Measurements from ENCODE around the gene PEPD. TPM values are rescaled to one million over a fixed set of nuclear protein-coding genes. Genes with fewer than 3 reads are reported as not detected.

PEPD gene
- total and polyA plus RNA-seq, 2 experiments from 2014 or later = 141 to 175 TPM

DNA sequence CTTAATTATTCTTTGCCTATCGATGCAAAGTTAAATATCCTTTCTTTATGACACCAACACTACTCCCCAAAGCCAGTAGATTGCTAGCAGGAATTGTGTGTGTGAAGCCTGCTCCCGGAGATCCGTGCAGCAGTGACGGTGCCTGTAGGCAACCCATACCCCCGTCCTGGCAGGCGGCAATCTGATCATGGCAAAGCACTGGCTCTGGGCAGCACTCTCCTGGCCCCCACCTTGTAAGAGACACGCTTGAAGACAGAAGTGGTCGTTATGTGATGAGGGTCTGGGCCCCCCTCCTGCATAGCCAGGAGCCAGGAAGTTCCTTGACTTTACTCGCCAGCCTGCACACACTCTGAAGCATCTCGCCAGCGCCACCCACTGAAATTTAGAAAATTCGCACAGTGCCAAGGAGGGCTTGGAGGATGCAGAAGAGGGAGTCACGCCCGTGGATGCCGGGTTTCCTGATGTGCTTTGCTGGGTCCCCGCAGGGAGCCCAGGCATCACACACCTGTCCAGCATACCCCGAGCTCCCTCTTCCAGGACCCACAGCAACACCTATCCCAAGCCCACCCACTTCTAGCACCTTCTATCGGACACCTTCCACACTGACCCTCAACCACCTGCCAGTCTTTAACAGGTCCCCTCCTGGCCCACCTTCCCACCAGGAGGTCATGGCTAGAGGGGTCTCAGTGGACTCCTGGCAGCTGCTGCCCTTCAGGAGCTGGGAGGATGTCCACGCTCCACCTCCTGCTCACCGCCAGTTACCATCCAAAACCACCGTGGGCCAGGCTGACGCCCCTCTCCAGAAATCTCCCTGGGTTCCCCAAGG is 93.6 kb downstream of the PEPD start:
- Histone ChIP-seq H4K20me1 (ENCODE audit: insufficient read depth, poor library complexity, severe bottlenecking) (no peaks in the 10 kb centered on the region), H3K27ac (no peak overlapping the region), H3K27me3 (no peaks in the 10 kb centered on the region), H3K4me2 (no peak overlapping the region), H3K79me2 (no peaks in the 10 kb centered on the region), H3K9me2 (replicated peaks; ENCODE audit: insufficient read depth) (no peaks in the 10 kb centered on the region), H3K9me3 (ENCODE audit: low read depth) (no peaks in the 10 kb centered on the region), H2AFZ (no peak overlapping the region), H3K36me3 (replicated peaks; ENCODE audit: insufficient read depth, low read depth) (no peaks in the 10 kb centered on the region), H3K4me3 (no peak overlapping the region), H3K4me1 (ENCODE audit: insufficient read depth) (peaks cover 8% of the 10 kb centered on the region)
- TF ChIP-seq, protein P1, sequence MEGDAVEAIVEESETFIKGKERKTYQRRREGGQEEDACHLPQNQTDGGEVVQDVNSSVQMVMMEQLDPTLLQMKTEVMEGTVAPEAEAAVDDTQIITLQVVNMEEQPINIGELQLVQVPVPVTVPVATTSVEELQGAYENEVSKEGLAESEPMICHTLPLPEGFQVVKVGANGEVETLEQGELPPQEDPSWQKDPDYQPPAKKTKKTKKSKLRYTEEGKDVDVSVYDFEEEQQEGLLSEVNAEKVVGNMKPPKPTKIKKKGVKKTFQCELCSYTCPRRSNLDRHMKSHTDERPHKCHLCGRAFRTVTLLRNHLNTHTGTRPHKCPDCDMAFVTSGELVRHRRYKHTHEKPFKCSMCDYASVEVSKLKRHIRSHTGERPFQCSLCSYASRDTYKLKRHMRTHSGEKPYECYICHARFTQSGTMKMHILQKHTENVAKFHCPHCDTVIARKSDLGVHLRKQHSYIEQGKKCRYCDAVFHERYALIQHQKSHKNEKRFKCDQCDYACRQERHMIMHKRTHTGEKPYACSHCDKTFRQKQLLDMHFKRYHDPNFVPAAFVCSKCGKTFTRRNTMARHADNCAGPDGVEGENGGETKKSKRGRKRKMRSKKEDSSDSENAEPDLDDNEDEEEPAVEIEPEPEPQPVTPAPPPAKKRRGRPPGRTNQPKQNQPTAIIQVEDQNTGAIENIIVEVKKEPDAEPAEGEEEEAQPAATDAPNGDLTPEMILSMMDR (IDR thresholded peaks at IDR 0.05; ENCODE audit: poor library complexity) = no peak
- no peak for TF ChIP-seq EZH2 (IDR thresholded peaks at IDR 0.05; ENCODE audit: borderline replicate concordance)
- no peak for TF ChIP-seq EZH2phosphoT487 (IDR thresholded peaks at IDR 0.05; ENCODE audit: low read depth, severe bottlenecking, unreplicated experiment)
- 89% methylated on average over 22 of the region's 22 CpGs for WGBS (ENCODE audit: low lambda C conversion rate, missing lambda C conversion rate)
- no peak for DNase-seq (ENCODE audit: low spot score)

DNA sequence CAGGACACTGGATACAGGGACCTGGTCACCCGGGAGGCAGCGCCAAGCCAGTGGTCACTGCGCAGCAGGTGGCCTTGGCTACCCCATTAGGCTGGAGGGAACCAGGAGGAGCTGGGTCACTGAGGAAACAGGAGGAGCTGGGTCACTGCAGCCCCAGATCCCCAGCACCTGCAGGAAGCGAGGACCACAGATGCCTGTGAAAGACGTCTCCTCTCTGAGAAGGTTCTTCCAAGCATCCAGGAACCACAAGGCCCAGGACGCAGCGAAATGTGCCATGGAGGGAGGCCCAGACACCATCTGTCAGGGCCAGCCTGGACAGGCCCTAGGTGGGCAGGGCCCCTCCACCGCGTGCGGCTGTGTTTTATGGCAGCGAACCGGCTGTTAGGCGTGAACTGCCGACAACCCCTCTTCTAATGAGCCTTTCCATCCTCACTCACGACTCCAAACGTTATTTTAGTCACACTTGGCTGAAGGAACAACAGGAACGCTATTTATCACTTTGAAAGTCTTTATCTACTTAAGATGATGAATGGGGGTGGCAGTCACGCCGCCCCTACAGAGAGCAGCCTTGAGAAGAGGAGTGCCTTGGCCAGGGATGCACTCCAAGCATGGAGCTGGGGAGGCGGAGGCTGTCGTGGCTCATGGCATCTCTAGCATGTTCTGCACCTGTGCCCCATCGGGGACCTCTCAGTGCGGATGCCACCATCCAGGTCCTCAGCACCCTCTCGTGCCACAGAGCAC is 94.8 kb downstream of the PEPD start:
- H3K36me3 ChIP-seq (replicated peaks; ENCODE audit: insufficient read depth, low read depth) = no peaks in the 10 kb centered on the region
- no peaks in the 10 kb centered on the region for H3K79me2 ChIP-seq
- TF ChIP-seq EZH2 (IDR thresholded peaks at IDR 0.05; ENCODE audit: borderline replicate concordance) (no peak), EZH2phosphoT487 (IDR thresholded peaks at IDR 0.05; ENCODE audit: low read depth, severe bottlenecking, unreplicated experiment) (no peak)
- TF ChIP-seq, protein P1 (IDR thresholded peaks at IDR 0.05; ENCODE audit: poor library complexity) = no peak
- H3K4me1 ChIP-seq (ENCODE audit: insufficient read depth) = no peaks in the 10 kb centered on the region
- 92% methylated on average over 24 of the region's 24 CpGs for WGBS (ENCODE audit: low lambda C conversion rate, missing lambda C conversion rate)
- no peaks in the 10 kb centered on the region for H3K9me2 ChIP-seq (replicated peaks; ENCODE audit: insufficient read depth)
- DNase-seq (ENCODE audit: low spot score) = no peak
- no peak overlapping the region for H3K4me3 ChIP-seq
- H3K4me2 ChIP-seq = no peak overlapping the region
- no peak overlapping the region for H2AFZ ChIP-seq
- H3K27ac ChIP-seq = no peak overlapping the region
- no peaks in the 10 kb centered on the region for H3K9me3 ChIP-seq (ENCODE audit: low read depth)
- no peaks in the 10 kb centered on the region for H3K27me3 ChIP-seq
- H4K20me1 ChIP-seq (ENCODE audit: insufficient read depth, poor library complexity, severe bottlenecking) = no peaks in the 10 kb centered on the region

DNA sequence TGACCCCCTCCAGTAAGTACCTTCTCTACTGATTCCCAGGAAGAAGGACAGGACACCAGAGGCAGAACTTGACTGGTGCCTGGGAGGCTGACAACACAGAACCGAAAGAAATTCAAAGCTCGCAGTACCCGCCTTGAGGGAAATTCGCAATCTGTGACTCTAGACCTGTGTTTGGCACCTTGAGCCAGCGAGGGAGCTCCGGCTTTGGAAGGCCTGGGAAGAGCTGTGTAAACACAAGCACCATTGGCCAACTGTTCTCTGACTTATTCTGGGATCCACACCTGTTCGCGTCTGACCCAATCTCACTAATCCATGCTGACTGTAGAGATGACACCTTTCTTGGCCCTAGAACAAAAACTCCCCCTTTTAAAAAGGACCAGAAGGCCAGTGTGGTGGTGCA is 97.4 kb downstream of the PEPD start:
- no peak overlapping the region for H3K4me3 ChIP-seq
- H3K27ac ChIP-seq = no peak overlapping the region
- WGBS (ENCODE audit: low lambda C conversion rate, missing lambda C conversion rate) = 95% methylated on average over 8 of the region's 8 CpGs
- no peaks in the 10 kb centered on the region for H3K79me2 ChIP-seq
- no peaks in the 10 kb centered on the region for H3K4me1 ChIP-seq (ENCODE audit: insufficient read depth)
- no peaks in the 10 kb centered on the region for H3K9me2 ChIP-seq (replicated peaks; ENCODE audit: insufficient read depth)
- DNase-seq (ENCODE audit: low spot score) = no peak
- no peak overlapping the region for H3K4me2 ChIP-seq
- H3K27me3 ChIP-seq = no peaks in the 10 kb centered on the region
- no peaks in the 10 kb centered on the region for H4K20me1 ChIP-seq (ENCODE audit: insufficient read depth, poor library complexity, severe bottlenecking)
- H2AFZ ChIP-seq = no peak overlapping the region
- no peak for TF ChIP-seq EZH2 (IDR thresholded peaks at IDR 0.05; ENCODE audit: borderline replicate concordance)
- TF ChIP-seq, protein P1 (IDR thresholded peaks at IDR 0.05; ENCODE audit: poor library complexity) = no peak
- no peak for TF ChIP-seq EZH2phosphoT487 (IDR thresholded peaks at IDR 0.05; ENCODE audit: low read depth, severe bottlenecking, unreplicated experiment)
- H3K9me3 ChIP-seq (ENCODE audit: low read depth) = no peaks in the 10 kb centered on the region
- H3K36me3 ChIP-seq (replicated peaks; ENCODE audit: insufficient read depth, low read depth) = no peaks in the 10 kb centered on the region

Measured in hepatocyte (in vitro differentiated cells).